ENCODE data around the gene LMNTD1.

DNA sequence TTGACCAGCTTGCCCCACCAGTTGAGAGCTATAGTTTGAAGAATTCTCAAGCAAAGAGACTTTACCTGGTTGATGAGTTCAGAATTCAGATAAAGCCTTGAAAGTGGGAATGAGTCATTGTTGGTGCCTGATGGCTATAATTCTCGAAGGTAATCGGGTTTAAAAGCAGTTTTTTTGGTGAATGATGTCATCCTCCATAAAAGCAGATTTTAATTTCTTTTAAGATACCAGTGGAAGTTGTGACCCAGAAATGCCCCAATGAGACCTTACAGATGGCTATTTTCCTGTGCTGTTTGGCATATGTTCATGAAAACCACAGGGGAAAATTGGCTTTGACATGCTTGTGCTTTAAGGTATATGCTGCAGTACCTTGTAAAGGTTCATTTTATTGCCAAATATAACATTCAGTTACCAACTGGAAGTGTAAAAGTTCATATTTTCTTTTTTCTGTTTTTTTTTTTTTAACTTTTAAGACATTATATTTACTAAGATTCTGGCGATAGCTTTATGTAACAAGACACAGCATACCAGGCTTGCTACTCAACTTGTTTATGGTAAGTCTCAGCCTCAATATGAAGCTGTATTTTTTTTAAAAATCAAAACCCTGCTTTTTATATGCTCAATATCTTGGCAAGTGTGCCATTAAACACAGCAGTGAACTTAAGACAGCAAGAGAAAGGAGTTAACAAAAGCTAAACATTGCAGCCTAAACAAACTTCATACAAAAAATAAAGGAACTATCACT lies 119.3 kb downstream of the LMNTD1 start:
- TF ChIP-seq, protein P1, sequence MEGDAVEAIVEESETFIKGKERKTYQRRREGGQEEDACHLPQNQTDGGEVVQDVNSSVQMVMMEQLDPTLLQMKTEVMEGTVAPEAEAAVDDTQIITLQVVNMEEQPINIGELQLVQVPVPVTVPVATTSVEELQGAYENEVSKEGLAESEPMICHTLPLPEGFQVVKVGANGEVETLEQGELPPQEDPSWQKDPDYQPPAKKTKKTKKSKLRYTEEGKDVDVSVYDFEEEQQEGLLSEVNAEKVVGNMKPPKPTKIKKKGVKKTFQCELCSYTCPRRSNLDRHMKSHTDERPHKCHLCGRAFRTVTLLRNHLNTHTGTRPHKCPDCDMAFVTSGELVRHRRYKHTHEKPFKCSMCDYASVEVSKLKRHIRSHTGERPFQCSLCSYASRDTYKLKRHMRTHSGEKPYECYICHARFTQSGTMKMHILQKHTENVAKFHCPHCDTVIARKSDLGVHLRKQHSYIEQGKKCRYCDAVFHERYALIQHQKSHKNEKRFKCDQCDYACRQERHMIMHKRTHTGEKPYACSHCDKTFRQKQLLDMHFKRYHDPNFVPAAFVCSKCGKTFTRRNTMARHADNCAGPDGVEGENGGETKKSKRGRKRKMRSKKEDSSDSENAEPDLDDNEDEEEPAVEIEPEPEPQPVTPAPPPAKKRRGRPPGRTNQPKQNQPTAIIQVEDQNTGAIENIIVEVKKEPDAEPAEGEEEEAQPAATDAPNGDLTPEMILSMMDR (IDR thresholded peaks at IDR 0.05): no peak
- TF ChIP-seq FOXJ3 (CRISPR knock-in tag; IDR thresholded peaks at IDR 0.05) (no peak), CHD2 (IDR thresholded peaks at IDR 0.05; ENCODE audit: low read length, partially characterized antibody) (no peak), EZH2phosphoT487 (IDR thresholded peaks at IDR 0.05; ENCODE audit: borderline replicate concordance, low read depth) (no peak), TEAD4 (IDR thresholded peaks at IDR 0.05; ENCODE audit: borderline replicate concordance, insufficient read depth) (0 out of 2 replicates have a peak, but pooled peaks have one; percentile 17), POLR2AphosphoS5 (IDR thresholded peaks at IDR 0.05; ENCODE audit: low read depth, low read length) (peak; percentile 12; the same call in 1 of the 2 replicates), REST (IDR thresholded peaks at IDR 0.05; ENCODE audit: low read depth, low read length) (no peak), RFX5 (IDR thresholded peaks at IDR 0.05; ENCODE audit: low read length) (no peak), EP300 (IDR thresholded peaks at IDR 0.05; ENCODE audit: borderline replicate concordance in 1 of 2, low read depth in 1 of 2, low read length in 1 of 2) (peak in 1 of 2 experiments; percentile 54; a peak in 2 of 4 replicates), TCF12 (IDR thresholded peaks at IDR 0.05) (peak; percentile 89), GATA2 (CRISPR knock-in tag; IDR thresholded peaks at IDR 0.05) (no peak), USF2 (IDR thresholded peaks at IDR 0.05; ENCODE audit: borderline replicate concordance, low read depth, low read length) (no peak), FOXM1 (IDR thresholded peaks at IDR 0.05; ENCODE audit: low read depth) (no peak)
